ENCODE measurements around the gene LLGL2.
A peak's percentile ranks its signal among the peaks of the same experiment; 100 is the strongest.
"Not testable (repeated sequence)": the region's sequence is repeated elsewhere in the genome, so short reads cannot be mapped to it uniquely, and the experiment has no call there.

The LLGL2 gene

DNA sequence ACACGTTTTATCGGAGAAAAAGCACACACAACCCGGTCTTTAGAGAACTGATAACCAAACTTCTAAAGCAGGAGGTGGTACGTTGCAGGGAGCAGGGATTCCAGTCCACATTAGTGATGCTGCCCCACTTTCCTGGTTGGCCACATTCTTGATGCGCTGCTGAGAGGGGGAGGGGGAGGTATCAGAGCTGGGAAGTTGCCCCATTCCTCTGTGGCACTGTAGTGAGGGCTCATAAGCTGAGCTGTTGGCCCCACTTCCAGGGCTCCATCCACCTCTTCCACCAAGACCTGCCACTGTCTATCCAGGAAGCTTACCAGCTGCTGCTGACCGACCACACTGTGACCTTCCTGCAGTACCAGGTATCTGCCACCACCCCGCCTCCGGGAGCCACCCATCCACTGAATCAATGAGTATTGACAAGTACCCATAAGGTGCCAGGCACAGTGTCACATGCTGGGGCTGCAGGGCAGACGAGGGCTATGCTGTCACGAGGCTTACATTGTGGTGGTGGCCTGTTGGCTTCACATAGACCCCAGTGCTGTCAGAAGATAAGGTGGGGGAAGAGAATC, 8.1 kb upstream of the LLGL2 start:
- DNase-seq (ENCODE audit: low read depth) = peak; percentile 33
- H3K4me3 ChIP-seq (ENCODE audit: low read length) = peak overlapping the region; percentile 70
- peak; percentile 15 for TF ChIP-seq CTCF (IDR thresholded peaks at IDR 0.05; ENCODE audit: insufficient read depth, low read depth, low read length, missing control alignments)

DNA sequence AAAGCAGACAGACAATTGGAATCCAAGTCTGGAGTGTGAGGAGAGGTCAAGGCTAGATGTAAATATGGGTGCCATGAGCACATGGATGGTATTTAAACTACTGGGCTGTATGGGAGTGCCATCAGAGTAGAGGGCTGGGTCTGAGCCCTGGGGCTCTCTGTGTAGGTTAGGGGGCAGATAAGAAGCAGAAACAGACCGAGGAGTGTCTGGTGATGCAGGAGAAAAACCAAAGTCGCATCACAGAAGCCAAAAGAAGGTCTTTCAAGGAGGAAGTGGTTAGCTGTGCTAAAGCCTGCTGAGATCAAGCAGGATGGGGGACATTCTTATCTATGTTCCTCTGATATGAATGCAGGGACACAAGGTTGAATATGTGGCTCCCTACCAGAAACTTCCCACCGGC, 7.3 kb upstream of the LLGL2 start:
- no peak overlapping the region for H3K4me3 ChIP-seq (ENCODE audit: low read length)
- TF ChIP-seq CTCF (IDR thresholded peaks at IDR 0.05; ENCODE audit: insufficient read depth, low read depth, low read length, missing control alignments) = no peak
- no peak for DNase-seq (ENCODE audit: low read depth)

GRCh38 chr17:75518983-75519537, 6.4 kb upstream of the LLGL2 start:
- no peak for DNase-seq (ENCODE audit: low read depth)
- H3K4me3 ChIP-seq (ENCODE audit: low read length) = no peak overlapping the region
- no peak for TF ChIP-seq CTCF (IDR thresholded peaks at IDR 0.05; ENCODE audit: insufficient read depth, low read depth, low read length, missing control alignments)

- not testable (repeated sequence) for H3K4me3 ChIP-seq (ENCODE audit: low read length); DNase-seq (ENCODE audit: low read depth)
Measured at GRCh38 chr17:75520413-75520812, 5.1 kb upstream of the LLGL2 start.

GRCh38 chr17:75521290-75521689, 4.2 kb upstream of the LLGL2 start:
- TF ChIP-seq CTCF (IDR thresholded peaks at IDR 0.05; ENCODE audit: insufficient read depth, low read depth, low read length, missing control alignments) = no peak
- no peak overlapping the region for H3K4me3 ChIP-seq (ENCODE audit: low read length)
- DNase-seq (ENCODE audit: low read depth) = no peak

- no peak for TF ChIP-seq CTCF (IDR thresholded peaks at IDR 0.05; ENCODE audit: insufficient read depth, low read depth, low read length, missing control alignments)
- H3K4me3 ChIP-seq (ENCODE audit: low read length) = no peak overlapping the region
- no peak for DNase-seq (ENCODE audit: low read depth)
Measured at GRCh38 chr17:75521951-75522727, 3.4 kb upstream of the LLGL2 start.

GRCh38 chr17:75523647-75524046, 1.9 kb upstream of the LLGL2 start:
- H3K4me3 ChIP-seq (ENCODE audit: low read length) = no peak overlapping the region
- no peak for TF ChIP-seq CTCF (IDR thresholded peaks at IDR 0.05; ENCODE audit: insufficient read depth, low read depth, low read length, missing control alignments)
- DNase-seq (ENCODE audit: low read depth) = no peak
